Midbrain (tissue), 1 donor: ENCODE results near the gene CCDC63.

Source experiments
- DNase-seq: peaks from one replicate; lab custom pipeline; 2025; lab: John Stamatoyannopoulos, UW

The CCDC63 gene

DNA sequence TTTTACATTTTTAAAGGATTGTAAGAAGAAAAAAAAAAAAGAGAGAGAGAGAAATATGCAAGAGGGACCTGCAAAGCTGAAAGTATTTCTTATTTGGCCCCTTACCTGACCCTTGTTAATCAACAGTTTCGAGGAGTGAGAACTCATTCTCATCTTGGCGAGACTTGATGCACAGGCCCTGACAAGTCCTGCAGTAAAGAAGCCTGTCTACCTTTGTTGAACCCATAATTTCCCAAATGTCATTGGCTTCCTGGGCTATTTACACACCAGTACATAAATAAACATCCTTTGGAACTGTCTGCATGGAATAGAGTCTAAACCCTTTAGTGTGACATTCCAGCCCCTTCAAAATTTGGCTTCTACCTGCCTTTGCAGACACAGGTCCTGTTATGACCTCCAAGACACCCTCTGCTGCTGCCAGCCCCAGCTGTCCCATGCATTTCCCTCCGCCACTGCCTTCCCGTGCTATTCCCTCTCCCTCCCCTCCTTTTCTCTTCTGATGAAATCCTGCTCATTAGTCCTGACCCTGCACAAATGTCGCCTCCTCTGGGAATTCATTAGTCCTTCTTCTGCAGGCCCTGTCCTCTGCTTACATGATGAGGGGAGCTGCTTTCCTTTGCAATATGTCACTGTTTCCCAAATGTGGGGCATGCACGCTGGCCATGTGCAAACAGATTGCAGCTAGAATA lies 38.5 kb downstream of the CCDC63 start:
- DNase-seq: no peak

- no peak for DNase-seq
Measured at GRCh38 chr12:110888256-110888991, 41.6 kb downstream of the CCDC63 start.

GRCh38 chr12:110889361-110889760 lies 42.6 kb downstream of the CCDC63 start:
- DNase-seq: no peak

DNA sequence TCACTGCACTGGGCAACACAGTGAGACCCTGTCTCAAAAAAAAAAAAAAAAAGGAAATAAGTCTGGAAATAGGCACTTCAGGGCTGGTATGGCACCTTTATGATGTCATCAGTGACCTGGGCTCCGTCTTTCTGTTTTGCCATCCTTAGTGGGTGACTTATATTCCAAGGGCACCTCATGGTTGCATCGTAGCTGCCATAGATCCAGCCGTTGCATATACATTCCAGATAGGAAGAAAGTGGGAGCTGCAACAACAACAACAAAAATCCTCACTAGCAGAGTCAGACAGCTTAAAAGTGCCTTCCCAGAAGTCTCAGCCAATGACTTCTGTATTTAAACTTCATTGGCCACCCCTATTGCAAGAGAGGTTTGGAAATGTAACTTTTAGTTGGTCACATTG lies 47.2 kb downstream of the CCDC63 start:
- DNase-seq: no peak

GRCh38 chr12:110896559-110896958 lies 49.8 kb downstream of the CCDC63 start:
- no peak for DNase-seq

GRCh38 chr12:110901401-110901800 lies 54.6 kb downstream of the CCDC63 start:
- no peak for DNase-seq

GRCh38 chr12:110903511-110903910 lies 56.7 kb downstream of the CCDC63 start:
- no peak for DNase-seq

- DNase-seq: no peak
Measured at GRCh38 chr12:110906083-110906482, 59.3 kb downstream of the CCDC63 start.

- no peak for DNase-seq
Measured at GRCh38 chr12:110906516-110906915, 59.7 kb downstream of the CCDC63 start.

DNA sequence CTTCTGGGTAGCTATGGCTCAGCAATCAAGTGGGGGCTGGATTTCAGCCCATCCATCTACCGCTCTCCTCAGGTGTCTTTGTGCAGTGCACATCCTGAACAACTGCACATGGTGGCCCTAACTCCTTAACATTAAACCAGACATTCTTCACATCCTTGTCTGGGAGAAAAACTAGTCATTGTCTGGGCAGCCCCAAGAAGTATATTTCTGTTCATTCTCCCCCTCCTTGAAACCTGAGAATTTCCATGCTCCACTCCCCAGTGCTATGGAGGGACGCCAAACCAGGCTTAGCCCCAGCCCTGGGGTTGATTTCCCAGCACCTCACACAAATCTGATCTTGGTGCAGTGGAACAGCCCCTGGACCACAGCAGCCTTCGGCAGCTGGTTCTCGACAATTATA lies 60.2 kb downstream of the CCDC63 start:
- DNase-seq: no peak

- DNase-seq: no peak
Measured at GRCh38 chr12:110907583-110907982, 60.8 kb downstream of the CCDC63 start.

DNA sequence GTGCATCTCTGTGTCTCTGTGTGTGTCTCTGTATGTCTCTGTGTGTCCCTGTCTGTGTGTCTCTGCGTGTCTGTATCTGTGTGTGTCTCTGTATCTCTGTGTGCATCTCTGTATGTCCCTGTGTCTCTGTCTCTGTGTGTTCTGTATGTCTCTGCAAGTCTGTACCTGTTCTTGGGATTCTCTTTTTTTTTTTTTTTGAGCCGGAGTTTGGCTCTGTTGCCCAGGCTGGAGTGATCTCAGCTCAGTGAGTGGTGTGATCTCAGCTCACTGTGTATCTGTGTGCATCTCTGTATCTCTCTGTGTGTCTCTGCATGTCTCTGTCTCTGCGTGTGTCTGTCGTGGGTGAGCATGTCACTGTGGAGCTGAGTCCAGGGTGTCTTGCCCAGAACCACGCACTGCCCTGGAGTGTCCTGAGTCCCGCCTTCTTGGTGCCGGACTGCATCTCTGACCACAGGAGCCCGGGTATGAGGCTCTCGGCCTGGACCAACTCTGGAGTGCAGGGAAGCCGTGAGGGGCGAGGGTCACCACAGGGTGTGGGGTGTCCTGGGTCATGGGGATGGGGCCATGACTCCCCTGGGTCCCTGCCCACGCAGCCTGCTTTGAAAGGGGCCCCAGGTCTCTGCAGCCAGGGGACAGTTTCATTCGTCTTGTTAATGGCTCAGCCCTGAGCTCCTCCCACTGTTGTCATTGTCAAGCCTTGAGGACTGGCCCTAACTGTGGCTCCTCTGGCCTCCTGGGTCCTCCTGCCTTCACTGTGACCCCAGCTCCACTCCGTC lies 61.8 kb downstream of the CCDC63 start:
- DNase-seq: no peak

- DNase-seq: no peak
Measured at GRCh38 chr12:110912263-110912662, 65.5 kb downstream of the CCDC63 start.

- DNase-seq: no peak
Measured at GRCh38 chr12:110913119-110914056, 66.6 kb downstream of the CCDC63 start.

DNA sequence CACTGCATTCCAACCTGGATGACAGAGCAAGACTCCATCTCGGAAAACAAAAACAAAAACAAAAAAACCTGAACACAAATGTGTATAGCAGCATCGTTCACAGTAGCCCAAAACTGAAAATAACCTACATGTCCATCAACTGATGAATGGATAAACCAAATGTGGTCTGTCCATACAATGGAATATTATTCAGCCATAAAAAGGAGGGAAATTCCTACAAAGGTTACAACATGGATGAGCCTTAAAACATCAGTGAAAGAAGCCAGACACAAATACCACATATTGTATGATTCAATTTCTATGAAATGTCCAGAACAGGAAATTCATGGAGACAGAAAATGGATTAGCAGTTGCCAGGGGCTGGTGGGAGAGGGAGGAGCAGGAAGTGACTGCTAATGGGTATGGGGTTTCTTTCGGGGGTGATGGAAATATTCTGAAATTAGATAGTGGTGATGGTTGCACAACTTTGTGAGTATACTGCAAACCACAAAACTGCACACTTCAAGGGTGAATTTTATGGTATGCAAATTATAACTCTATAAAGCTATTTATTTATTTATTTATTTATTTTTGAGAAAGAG lies 69.6 kb downstream of the CCDC63 start:
- DNase-seq: no peak

DNA sequence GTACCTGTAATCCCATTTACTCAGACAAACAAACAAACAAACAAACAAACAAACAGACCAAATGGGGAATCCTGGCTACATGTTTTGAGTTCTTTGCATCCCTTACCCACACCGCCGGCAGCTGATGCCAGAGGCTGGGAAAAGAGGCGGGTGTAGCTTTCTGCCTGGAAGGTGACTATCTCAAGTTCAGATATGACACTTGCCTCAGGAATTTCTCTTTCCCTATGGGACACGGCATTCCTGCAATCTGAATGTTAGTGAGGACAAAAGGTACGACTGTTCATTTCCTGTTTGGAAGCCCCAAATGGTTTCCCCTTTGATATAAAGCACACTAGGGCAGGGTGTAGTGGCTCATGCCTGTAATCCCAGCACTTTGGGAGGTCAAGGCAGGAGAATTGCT lies 70.7 kb downstream of the CCDC63 start:
- DNase-seq: no peak

GRCh38 chr12:110917961-110918360 lies 71.2 kb downstream of the CCDC63 start:
- no peak for DNase-seq

DNA sequence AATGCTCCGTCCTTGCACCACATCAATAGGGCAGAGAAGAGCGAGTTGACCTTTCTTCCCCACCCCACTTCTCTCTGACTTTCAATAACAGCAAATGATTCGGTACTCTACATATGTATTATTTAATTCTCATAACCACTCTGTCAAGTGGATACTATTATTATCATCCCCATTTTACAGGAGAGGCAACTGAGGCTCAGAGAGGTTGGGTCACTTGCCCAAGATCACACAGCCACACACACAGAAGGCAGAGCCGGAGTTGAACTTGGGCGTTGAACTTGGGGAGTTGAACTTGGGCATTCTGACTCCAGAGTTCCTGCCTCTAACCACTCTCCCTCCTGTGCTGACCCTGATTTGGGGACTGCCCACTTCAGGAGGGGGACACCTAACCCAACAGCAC lies 72.9 kb downstream of the CCDC63 start:
- DNase-seq: no peak

DNA sequence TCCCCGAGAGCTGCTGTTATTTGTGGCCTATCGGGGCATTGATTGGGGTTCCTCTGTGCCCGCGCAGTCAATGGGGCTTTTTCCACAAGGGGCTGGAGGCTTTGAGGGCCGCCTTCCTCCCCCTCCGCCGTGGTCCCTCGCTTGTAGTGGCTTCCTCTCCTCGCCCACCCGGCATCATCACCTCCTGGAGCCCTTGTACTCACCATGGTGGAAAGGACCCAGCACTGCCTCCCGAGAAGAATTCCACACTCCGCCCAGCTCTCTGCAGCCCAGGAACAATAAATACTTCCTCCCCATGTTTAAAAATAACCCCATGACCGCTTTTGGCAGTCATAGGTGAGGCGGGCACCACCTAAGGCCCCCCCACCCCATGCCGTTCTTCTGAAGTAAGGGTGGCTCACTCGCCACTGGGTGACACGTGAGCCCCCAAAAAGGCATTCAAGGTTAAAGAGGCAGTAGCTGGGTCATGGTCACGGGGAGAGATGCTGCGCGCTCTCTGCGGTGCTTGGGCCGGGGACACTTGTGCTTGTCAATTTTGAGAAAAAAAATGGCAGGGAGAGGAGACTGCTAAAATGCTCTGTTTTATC lies 73.6 kb downstream of the CCDC63 start, which contains the start of gene MYL2:
MYL2 (minus strand) TSS at position 256 of the 587 bp plus-strand sequence; CDS start at position 206, 50 bp downstream.
- DNase-seq: no peak

DNA sequence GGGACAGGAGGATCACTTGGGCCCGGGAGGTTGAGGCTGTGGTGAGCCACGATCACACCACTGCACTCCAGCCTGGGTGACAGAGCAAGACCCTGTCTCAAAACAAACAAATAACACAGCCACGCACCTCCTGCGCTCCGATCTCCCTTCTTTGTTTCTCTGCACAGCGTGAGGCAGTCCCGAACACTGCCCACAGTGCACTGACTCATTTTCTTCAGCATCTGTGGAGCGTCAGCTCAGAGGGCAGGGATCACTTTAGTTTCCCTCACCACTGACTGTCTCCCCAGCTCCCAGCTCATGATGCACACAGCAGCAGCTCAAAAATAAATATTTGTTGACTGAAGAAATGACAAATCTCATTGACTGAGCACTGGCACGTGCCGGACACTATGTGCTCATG lies 74.5 kb downstream of the CCDC63 start:
- DNase-seq: no peak

- no peak for DNase-seq
Measured at GRCh38 chr12:110922652-110923051, 75.9 kb downstream of the CCDC63 start.
